Cardiac fibroblast (primary cell): ENCODE data around the gene LHX6.

Experiments
- DNase-seq, 2 donors: peaks; one replicate each; pipeline versions ENCODE4 v3.0.0 to v3.0.0-alpha.2; 2010; ENCODE audit warnings: low read depth in 2 of 2
- H3K4me3 ChIP-seq, 2 donors: replicated peaks in 1 of 2; 1 replicate in 1 of 2; 2 replicates in 1 of 2; pipeline ENCODE4 v1.5.1; 2011; ENCODE audit warnings: low read depth in 2 of 2, low read length in 2 of 2, mild to moderate bottlenecking in 2 of 2, moderate library complexity in 1 of 2
- CTCF ChIP-seq: IDR thresholded peaks from one replicate; pipeline ENCODE4 v1.5.1; 2011; ENCODE audit warnings: low read depth, mild to moderate bottlenecking, low read length, inconsistent platforms

LHX6 gene

GRCh38 chr9:122228568-122229484 is at the start of gene LHX6:
TSS of gene LHX6 (minus strand) at chr9:122228957. CDS start at chr9:122228740, 217 bp downstream.
- TF ChIP-seq CTCF: no peak
- DNase-seq: peak in 1 of 2 donors; percentile 29
- H3K4me3 ChIP-seq: peak within 1 kb of the TSS in 1 of 2 donors; percentile 18

- no peak for TF ChIP-seq CTCF
- DNase-seq: no peak
- no peak overlapping the region for H3K4me3 ChIP-seq
Measured at GRCh38 chr9:122277285-122277897, 48.6 kb upstream of the LHX6 start.

GRCh38 chr9:122276096-122276495 is 47.3 kb upstream of the LHX6 start:
- peak in 1 of 2 donors; percentile 14 for DNase-seq
- TF ChIP-seq CTCF: no peak
- no peak overlapping the region for H3K4me3 ChIP-seq

GRCh38 chr9:122274055-122274454 is 45.3 kb upstream of the LHX6 start:
- DNase-seq: no peak
- H3K4me3 ChIP-seq: no peak overlapping the region
- TF ChIP-seq CTCF: no peak

- no peak overlapping the region for H3K4me3 ChIP-seq
- DNase-seq: no peak
- TF ChIP-seq CTCF: no peak
Measured at GRCh38 chr9:122268041-122268814, 39.5 kb upstream of the LHX6 start.

GRCh38 chr9:122265149-122265915 is 36.6 kb upstream of the LHX6 start:
- TF ChIP-seq CTCF: no peak
- DNase-seq: peak; percentile 20 to 36
- peak overlapping the region; percentile 86 to 96 for H3K4me3 ChIP-seq
